Heart left ventricle (tissue), 16 donors: ENCODE results near the gene NEK7. TPM values are rescaled to one million over a fixed set of nuclear protein-coding genes. Genes with fewer than 3 reads are reported as not detected.

Source experiments
- ATAC-seq, 4 donors: fragments of 200-7000 bp; cut with Tn5 transposase; one replicate each; pipeline ENCODE4 v1.9.1; 2020 to 2022; ENCODE audit warnings: moderate library complexity in 4 of 4, mild to moderate bottlenecking in 3 of 4, moderate number of reproducible peaks in 1 of 4
- DNase-seq, 5 donors: peaks; one replicate each; pipeline ENCODE4 v3.0.0-alpha.2; 2020
- H3K27ac ChIP-seq, 12 donors: fragments of 200-600 bp; sonication (generic) in 4 of 12; one replicate each; pipeline versions ENCODE4 v1.5.0 to v1.8.0; 2016 to 2022; ENCODE audit warnings: mild to moderate bottlenecking in 2 of 12
- H3K27me3 ChIP-seq, 9 donors: fragments of 200-600 bp; sonication (generic) in 2 of 9; one replicate each; pipeline versions ENCODE4 v1.5.1 to v1.8.0; 2016 to 2022; ENCODE audit warnings: mild to moderate bottlenecking in 3 of 9
- H3K36me3 ChIP-seq, 9 donors: fragments of 200-600 bp; sonication (generic) in 2 of 9; one replicate each; pipeline versions ENCODE4 v1.5.0 to v1.8.0; 2018 to 2022; ENCODE audit warnings: mild to moderate bottlenecking in 2 of 9
- H3K4me1 ChIP-seq, 12 donors: fragments of 200-600 bp; sonication (generic) in 4 of 12; one replicate each; pipeline versions ENCODE4 v1.5.0 to v1.8.0; 2016 to 2022; ENCODE audit warnings: mild to moderate bottlenecking in 3 of 12
- H3K4me3 ChIP-seq, 12 donors: fragments of 200-600 bp; sonication (generic) in 4 of 12; one replicate each; pipeline versions ENCODE4 v1.5.0 to v1.8.0; 2017 to 2022; ENCODE audit warnings: mild to moderate bottlenecking in 9 of 12, moderate library complexity in 4 of 12
- H3K9me3 ChIP-seq, 12 donors: fragments of 200-600 bp; sonication (generic) in 4 of 12; one replicate each; pipeline versions ENCODE4 v1.5.0 to v1.8.0; 2016 to 2022; ENCODE audit warnings: mild to moderate bottlenecking in 1 of 12
- POLR2A ChIP-seq, 2 donors: fragments of 450-650 bp; IDR thresholded peaks; one replicate each; pipeline ENCODE4 v1.6.1; 2017; ENCODE audit warnings: antibody characterized with exemption in 2 of 2, mild to moderate bottlenecking in 2 of 2, moderate library complexity in 2 of 2
- WGBS, 4 donors: extraction: QIAGEN DNeasy Blood & Tissue Kit in 2 of 4; methylation state at CpG; one replicate each; pipeline versions ENCODE4 v1.1.5 to v1.1.7; 2013 to 2018; 5-methylcytosine and 5-hydroxymethylcytosine counted together
- intact Hi-C, 10 donors: fragments of 100-400 bp; cut with DNase I; formaldehyde crosslinking; loops; one replicate each; pipeline versions ENCODE4 v1.11.1 to v1.14.2; 2022
- polyA plus RNA-seq, 2 donors: library from polyadenylated mRNA; stranded (reverse); fragments of 200-250 nt; gene quantifications; one replicate each; pipeline ENCODE4 v1.2.3, GENCODE V29; 2013
- total RNA-seq, 9 donors: library from RNA; depleted of rRNA in 2 of 9; stranded (reverse); fragments of >200 nt in 2 of 9; fragmentation: NEBNext Ultra II Directional in 3 of 9; extraction: Animal tissue kit (Norgen Biotek cat#: 25700) in 3 of 9; gene quantifications; one replicate each; pipeline versions ENCODE4 v1.1.0 to v1.2.4, GENCODE V29; 2016 to 2023
- TF ChIP-seq, protein P1 (sequence below), 12 donors: fragments of 200-600 bp; sonication (generic) in 4 of 12; IDR thresholded peaks; one replicate each; pipeline versions ENCODE4 v1.5.0 to v1.8.0; 2018 to 2022; ENCODE audit warnings: antibody characterized with exemption in 12 of 12, mild to moderate bottlenecking in 5 of 12
- donor health status: ischemic (EF 13 %, LVEDD 7.1; RV severe dilation, severe dysfunction).
- donor health status: healthy with polysubstance abuse.
- donor health status: DM: no; HTN: yes; CAD: no.
- donor health status: DM: no; HTN: no; CAD: no.
- donor health status: ischemic (EF 25% LVEDD 6.9; RV normal size, moderate dysfunction).
- donor health status: ischemic (EF 25% LVEDD 5.7; RV mildly dilated, moderate dysfunction).
- donor health status: healthy.
- donor health status: DM: yes; HTN: yes; CAD: no.
- donor health status: ischemic (EF 35%, LVEDD 5.7; RV mildly dilated, moderate dysfunction).
- donor health status: nonischemic (EF 11% LVEDD 7.7; RV severe dilation, severe dysfunction).
- donor health status: DM: yes; HTN: yes; CAD: no.
- donor health status: PGD.
- donor health status: ischemic (EF 29% LVEDD 5.4; RV normal size, mild dysfunction).
- donor health status: nonischemic (EF 23%, LVEDD 6.1; RV moderate dilation, normal function).

The NEK7 gene
- total and polyA plus RNA-seq, 11 donors: 57.5 to 499 (median 235) TPM

DNA sequence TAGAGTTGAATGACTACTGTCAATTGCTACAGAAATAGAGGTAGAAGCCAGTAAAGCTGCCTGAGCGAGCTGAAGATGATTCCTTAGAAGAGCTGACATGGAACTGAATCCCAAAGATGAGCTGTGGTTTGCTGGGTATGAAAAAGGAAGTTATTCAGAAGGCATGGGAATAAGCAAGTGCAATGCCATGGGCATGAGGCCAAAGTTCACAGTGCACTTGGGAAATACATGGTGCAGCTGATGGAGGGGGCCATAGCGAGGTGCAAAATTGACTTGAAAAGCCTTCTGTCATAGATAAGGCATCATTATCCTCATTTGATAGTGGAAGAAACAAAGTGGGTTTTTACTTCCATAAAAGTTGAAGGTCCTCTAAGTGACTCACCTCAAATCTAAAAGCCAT is 88.6 kb downstream of the NEK7 start:
- H3K36me3 ChIP-seq: peaks cover 0 to 4% (median 0%) of the 10 kb centered on the region in 9 donors
- no peaks in the 10 kb centered on the region for H3K9me3 ChIP-seq
- WGBS, 4 donors: 70 to 78% (median 76%) methylated on average over 2 of the region's 2 CpGs
- intact Hi-C loops: no loop called here
- no peak overlapping the region for H3K4me3 ChIP-seq
- H3K27me3 ChIP-seq: no peaks in the 10 kb centered on the region
- ATAC-seq: peak in 3 of 4 donors; percentile 30 to 53 (median 50)
- peak in 1 of 5 donors; percentile 56 for DNase-seq
- peak overlapping the region in 5 of 12 donors; percentile 9 to 56 (median 14) for H3K27ac ChIP-seq
- no peak for TF ChIP-seq POLR2A (IDR thresholded peaks at IDR 0.05)
- TF ChIP-seq, protein P1, sequence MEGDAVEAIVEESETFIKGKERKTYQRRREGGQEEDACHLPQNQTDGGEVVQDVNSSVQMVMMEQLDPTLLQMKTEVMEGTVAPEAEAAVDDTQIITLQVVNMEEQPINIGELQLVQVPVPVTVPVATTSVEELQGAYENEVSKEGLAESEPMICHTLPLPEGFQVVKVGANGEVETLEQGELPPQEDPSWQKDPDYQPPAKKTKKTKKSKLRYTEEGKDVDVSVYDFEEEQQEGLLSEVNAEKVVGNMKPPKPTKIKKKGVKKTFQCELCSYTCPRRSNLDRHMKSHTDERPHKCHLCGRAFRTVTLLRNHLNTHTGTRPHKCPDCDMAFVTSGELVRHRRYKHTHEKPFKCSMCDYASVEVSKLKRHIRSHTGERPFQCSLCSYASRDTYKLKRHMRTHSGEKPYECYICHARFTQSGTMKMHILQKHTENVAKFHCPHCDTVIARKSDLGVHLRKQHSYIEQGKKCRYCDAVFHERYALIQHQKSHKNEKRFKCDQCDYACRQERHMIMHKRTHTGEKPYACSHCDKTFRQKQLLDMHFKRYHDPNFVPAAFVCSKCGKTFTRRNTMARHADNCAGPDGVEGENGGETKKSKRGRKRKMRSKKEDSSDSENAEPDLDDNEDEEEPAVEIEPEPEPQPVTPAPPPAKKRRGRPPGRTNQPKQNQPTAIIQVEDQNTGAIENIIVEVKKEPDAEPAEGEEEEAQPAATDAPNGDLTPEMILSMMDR (IDR thresholded peaks at IDR 0.05): no peak
- H3K4me1 ChIP-seq: peaks cover 0 to 37% (median 15%) of the 10 kb centered on the region in 12 donors

- H3K27me3 ChIP-seq: no peaks in the 10 kb centered on the region
- intact Hi-C loops: no loop called here
- ATAC-seq: no peak
Measured at GRCh38 chr1:198246337-198246736, 89.5 kb downstream of the NEK7 start.

GRCh38 chr1:198253259-198253658 is 96.5 kb downstream of the NEK7 start:
- ATAC-seq (no peak), DNase-seq (no peak)
- WGBS, 4 donors: 62 to 74% (median 71%) methylated on average over 4 of the region's 4 CpGs
- Histone ChIP-seq H3K27me3 (no peaks in the 10 kb centered on the region), H3K4me1 (peaks cover 0 to 38% (median 19%) of the 10 kb centered on the region in 12 donors), H3K9me3 (no peaks in the 10 kb centered on the region), H3K27ac (peak overlapping the region in 8 of 12 donors; percentile 2 to 58 (median 38)), H3K4me3 (no peak overlapping the region), H3K36me3 (no peaks in the 10 kb centered on the region)
- no peak for TF ChIP-seq POLR2A (IDR thresholded peaks at IDR 0.05)
- TF ChIP-seq, protein P1 (IDR thresholded peaks at IDR 0.05): no peak
- intact Hi-C loops: no loop called here

More at GRCh38 chr1:198246337-198246736, 89.5 kb downstream of the NEK7 start:
- H3K36me3 ChIP-seq: peaks cover 0 to 4% (median 0%) of the 10 kb centered on the region in 9 donors
- no peak for DNase-seq
- H3K9me3 ChIP-seq: no peaks in the 10 kb centered on the region
- H3K4me3 ChIP-seq: no peak overlapping the region
- no peak overlapping the region for H3K27ac ChIP-seq
- peaks cover 0 to 37% (median 15%) of the 10 kb centered on the region in 12 donors for H3K4me1 ChIP-seq
- TF ChIP-seq POLR2A (IDR thresholded peaks at IDR 0.05): no peak
- TF ChIP-seq, protein P1 (IDR thresholded peaks at IDR 0.05): no peak
- WGBS, 4 donors: 90 to 96% (median 93%) methylated on average over 7 of the region's 7 CpGs

DNA sequence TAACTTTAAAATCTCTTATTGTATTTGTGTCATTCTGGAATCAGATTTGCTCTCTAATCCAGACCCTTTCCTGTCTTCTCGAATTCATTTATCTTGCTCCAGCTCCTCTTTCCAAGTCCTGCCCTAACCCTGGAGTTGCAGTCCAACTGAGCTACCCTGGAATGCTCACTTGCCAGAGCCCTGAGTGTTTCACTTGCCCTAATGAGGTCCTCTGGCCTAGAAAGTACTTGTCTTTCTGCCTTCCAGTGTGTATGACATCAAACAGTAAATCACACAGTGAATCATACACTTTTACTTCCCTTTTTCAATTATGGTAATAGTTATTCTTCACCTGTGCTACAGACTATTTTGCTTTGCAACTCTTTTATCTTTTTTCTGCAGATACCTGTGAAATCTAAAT is 96.9 kb downstream of the NEK7 start:
- H3K27ac ChIP-seq: peak overlapping the region in 9 of 12 donors; percentile 2 to 58 (median 37)
- no peaks in the 10 kb centered on the region for H3K9me3 ChIP-seq
- H3K4me1 ChIP-seq: peaks cover 0 to 40% (median 18%) of the 10 kb centered on the region in 12 donors
- WGBS, 4 donors: 5 to 11% (median 10%) methylated on average over 1 of the region's 1 CpG
- no peak overlapping the region for H3K4me3 ChIP-seq
- DNase-seq (peak in 1 of 5 donors; percentile 29), ATAC-seq (peak; percentile 77 to 88 (median 84))
- TF ChIP-seq, protein P1 (IDR thresholded peaks at IDR 0.05): no peak
- no peak for TF ChIP-seq POLR2A (IDR thresholded peaks at IDR 0.05)
- intact Hi-C loops: no loop called here
- H3K36me3 ChIP-seq: no peaks in the 10 kb centered on the region
- H3K27me3 ChIP-seq: no peaks in the 10 kb centered on the region
